ENCODE measurements around the gene AUTS2.

The AUTS2 gene

DNA sequence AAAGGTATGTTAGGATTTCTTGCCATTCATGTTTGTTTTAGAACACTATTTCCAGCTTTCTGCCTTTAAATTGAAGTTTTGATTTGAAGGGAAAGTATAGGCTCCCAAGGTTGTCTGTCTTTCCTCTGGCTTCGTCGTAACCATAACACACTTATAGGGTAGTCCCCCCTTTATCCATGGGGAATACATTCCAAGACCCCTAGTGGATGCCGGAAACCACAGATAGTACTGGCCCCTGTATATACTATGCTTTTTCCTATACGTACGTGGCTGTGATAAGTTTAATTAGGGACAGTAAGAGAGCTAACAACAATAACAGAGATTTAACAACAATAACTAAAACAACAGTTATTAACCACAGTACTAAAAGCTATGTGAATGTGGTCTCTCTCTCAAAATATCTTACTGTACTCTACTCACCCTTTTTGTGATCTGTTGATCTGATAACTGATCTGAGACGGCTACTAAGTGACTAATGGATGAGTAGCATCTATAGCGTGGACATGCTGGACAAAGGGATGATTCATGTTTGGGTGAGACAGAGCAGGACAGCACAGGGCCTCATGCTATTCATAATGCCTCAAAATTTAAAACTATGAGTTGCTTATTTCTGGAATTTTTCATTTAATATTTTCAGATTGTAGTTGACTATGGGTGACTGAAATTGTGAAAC, 273.1 kb downstream of the AUTS2 start:
- DNase-seq: no peak

DNA sequence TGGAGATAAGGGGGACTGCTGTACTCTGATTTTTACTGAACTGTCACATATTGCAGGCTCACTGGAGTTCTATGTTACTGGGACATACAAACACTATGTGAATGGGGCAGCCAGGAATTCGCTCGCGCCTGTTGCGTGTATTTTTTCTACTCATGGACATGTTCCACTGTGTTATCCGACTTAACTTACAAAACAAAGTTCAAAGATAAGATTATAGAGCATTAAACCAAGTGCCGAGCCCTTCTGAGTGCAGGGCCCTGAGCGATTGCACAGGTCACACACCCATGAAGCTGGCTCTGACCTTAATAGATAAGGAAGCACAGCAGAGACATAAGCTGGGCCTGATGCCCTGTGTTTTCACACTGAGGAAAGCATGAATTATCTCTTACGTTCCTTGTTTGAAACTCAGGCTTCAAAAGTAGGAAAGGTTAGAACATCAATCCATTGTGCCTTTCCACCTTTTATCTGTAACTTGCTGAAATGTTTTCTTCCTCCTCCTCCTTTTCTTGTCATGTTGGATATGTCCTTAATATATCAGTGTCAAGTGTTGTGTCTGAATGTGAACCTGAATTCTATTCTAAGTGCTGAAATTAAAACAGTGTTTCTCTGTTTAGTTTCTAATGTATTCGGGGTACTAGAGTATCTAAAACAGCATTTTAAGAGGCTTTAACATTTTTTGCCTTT, 273.8 kb downstream of the AUTS2 start:
- DNase-seq: no peak

DNA sequence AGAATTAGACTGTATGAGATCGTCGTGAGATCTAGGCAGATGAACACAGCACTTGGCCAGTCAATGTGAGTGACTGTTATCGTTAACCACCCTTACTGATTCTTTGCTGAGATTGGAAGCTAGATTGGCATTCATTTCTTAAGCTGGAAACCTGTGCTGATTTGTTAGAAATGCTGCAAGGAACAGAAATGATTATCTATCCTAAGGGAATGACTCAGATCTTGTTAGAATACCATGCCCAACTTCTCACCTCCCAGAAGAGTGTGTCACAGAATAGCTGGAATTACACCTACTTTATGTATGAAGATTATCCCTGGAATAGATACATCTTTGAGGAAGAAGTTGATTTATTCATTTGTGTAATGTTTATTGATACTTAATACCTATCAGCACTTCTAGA, 275.2 kb downstream of the AUTS2 start:
- no peak for DNase-seq

DNA sequence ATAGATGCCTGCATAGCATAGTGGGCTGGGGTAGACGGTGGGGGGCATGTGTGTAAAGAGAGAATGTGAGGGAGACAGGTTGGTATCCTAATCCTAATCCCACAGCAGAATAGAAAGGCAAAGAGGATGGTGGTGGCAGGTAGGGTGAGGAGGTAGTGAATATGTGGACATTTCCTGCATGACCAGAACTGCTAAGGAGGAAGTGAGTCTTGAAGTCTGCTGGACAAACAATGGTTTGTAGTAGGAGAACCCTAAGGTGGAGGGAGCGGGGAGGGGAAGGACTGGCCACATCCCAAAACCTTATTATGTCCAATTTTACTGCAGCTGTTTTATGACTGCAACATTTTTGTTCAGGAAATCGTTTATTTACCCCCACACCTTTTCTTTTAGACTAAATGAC, 279.7 kb downstream of the AUTS2 start:
- DNase-seq: no peak

DNA sequence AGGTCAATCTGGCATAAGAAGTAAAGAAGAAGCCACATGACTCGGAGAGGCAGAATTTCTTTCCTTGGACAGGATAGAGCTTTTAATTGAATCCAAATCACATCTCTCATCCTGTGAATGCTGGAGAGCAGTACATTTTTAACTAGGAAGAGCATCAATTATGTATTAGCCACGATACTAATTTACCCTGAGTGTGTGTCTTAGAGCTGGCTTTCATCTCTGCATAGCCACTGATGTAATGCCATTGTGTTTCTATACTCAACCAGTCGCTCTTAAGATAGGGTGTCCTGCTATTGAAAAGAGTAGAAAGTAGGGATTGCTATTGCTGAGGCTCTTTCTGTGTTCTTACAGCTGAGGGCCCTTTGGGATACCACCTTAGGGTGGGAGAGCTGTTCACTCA, 280.3 kb downstream of the AUTS2 start:
- no peak for DNase-seq

DNA sequence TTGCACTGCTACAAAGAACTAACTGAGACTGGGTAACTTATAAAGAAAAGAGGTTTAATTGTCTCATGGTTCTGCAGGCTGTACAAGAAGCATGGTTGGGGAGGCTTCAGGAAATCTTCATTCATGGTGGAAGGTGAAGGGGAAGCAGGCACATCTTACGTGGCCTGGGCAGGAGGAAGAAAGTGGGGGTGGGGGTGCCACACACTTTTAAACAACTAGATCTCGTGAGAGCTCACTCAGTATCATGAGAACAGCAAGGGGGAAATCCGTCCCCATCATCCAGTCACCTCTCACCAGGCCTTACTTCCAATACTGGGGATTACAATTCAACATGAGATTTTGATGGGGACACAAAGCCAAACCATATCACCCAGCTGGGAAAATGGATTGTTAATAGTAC, 281.7 kb downstream of the AUTS2 start:
- DNase-seq: no peak

DNA sequence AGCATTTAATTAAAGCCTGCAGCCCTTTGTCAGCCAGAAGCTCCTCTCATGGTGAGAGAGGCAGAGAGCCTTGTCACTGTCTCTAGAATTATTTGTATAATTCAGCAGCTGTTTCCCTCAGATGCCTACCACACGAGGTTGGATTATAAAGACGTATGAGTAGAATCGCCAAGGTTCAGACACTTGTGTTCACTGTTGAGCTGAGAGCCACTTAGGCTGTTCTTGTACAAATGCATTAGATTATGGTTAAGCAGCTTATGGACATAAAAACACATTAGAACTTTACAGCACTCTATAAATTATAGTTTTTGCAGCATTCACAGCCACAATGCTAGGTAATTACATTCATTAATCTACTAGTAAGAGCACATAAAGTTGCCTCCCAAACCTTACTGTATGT, 282.6 kb downstream of the AUTS2 start:
- DNase-seq: peak; percentile 35

DNA sequence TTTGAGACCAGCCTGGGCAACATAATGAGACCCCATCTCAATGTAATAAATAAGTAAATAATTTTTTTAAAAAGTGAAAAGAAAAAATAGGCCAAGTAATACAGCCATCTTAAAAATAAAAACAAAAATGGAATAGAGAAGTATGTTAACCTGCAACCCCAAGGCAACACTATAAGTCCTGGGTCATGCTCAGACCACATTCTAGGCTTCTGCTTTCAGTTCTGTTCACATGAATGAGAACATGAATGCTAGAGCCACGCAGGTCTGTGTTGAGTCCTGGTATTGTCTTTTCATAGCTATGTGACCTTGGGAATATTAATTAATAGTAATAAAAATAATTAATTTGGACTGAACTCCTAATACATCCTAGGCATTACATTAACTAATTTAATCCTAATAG, 284.0 kb downstream of the AUTS2 start:
- DNase-seq: no peak

DNA sequence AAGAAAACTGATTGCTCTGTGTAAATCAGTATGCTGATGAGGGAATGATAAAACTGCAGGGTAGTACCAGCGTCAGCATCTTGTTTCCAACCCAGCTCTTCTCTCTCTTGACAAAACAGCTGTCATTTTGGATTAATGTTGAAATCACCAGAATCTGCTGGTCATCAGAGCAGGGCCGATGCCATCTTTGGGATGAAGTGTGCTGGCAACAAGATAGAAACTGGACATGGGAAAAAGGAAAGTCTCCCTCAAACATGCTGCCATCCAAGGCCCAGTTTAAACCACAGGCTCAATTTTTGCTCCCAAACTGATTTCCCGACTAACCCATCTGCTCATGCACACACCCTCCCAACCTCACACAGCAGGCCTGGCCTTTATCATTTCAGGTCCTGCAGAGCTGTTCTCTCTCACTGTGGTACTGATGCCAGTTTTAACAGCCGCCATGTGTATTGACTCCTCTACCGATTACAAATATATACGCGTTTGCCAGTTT, 285.2 kb downstream of the AUTS2 start:
- DNase-seq: no peak

DNA sequence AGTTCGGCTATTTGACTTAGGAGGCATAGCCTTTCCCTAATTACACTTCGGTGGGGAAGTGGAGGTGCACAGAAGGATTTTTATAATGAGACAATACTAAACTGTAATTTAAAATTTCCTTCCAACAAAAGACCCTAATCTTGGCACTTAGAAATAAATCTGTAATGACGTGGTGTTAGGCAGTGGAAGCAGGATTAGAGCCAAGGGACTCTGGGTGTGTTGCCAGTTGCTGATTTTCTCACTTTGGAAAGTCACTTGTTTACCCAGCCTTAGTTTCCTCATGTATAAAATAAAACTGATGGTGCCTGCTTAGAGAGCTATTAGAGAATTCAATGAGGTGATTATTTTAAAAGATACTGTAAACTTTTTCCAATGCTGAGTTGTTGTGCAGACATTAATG, 287.2 kb downstream of the AUTS2 start:
- no peak for DNase-seq

DNA sequence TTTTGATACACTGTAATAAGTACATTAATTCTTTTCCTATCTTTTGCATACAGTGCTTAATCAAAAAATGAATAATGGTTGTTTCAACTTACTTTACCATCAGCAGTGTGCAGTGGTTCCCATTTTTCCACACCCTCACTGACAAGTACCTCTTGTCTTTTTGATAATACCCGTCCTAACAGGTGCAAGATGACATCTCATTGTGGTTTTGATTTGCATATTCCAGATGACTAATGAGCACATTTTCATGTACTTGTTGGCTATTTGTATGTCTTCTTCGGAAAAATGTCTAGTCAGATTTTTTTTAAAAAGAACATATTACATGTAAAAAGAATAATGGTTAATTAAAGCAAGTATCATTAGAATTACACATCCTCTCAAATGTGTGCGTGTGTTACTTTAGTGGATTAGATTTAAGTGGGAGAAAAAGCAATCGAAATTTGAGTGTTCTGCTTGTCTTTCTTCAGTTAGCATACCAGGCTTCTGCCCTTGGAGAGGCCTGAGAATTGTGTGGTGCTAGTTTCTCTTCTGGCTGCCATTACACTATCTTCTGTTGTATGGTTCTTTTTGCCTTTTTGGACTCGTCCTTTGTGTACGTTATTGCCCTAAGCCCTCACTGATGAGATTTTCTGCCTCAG, 291.2 kb downstream of the AUTS2 start:
- no peak for DNase-seq

DNA sequence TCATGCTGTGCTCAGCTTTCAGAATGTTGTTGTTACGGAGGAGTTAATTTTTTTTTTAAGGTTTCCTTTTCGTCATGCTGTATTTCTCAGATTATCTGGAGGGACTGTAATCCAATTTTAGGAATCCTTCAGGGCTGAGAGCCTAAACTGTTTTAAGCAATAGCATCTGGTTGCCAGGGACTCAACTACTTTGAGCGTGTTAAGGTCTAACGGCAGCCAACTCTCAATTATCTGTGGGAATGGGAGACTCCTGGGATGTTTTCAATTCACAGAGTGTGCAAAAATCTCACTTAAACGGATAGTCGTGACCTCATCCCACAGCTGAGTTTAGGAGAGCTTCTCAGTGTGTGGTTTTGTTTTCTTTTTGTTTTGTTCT, 291.7 kb downstream of the AUTS2 start:
- no peak for DNase-seq

DNA sequence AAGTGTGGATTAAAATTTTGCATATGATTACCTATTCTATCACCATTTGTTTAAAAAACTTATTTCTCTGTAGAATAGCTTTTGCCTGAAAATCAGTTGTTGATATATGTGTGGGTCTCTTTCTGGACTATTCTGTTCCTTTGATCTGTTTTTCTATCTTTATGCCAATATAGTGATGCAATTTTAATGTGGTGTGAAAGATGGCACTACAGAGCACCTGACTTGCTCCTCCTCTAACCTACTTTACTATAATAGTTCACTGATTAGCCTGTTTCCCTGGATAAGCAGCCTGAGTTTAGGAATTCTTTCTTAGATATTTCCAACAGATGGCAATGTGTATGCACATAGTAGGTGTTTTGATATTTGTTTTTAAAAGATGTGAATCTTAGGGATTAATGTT, 294.5 kb downstream of the AUTS2 start:
- no peak for DNase-seq

DNA sequence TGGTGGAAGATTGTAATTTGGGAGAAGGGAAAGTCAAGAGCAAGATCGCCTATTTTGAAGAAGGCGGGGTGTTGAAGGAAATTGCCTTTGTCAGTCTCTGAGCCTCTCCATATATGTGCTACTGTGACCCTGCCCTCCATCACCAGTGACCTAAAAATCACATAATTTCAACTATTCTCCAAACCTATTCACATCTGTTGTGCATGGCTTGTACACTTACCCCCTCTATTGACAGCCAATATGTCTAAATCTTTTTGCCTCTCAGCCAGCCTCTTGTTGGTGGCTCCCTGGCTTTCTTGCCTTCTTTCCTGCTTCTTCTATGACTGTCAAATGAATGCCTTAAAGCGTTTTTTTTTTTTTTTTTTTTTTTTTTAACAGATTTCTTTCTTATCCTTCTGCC, 295.6 kb downstream of the AUTS2 start:
- DNase-seq: no peak

DNA sequence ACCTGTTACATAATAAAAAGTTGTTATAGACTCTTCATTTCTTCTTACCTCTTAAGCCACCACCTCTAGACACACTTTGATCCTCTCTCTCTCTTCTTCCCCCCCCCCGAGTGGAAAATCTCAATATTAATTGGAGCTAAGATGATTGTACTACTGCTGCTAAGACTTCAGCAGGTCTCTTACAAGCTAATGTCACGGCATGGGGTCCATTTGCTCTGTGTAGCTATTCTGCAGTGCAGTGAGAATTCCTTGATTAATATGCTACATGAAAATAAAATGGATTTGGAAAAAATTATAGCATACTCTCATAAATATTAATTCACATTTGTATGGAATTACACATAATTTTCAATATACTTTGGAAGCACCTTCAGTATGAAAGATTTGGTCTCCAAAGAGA, 297.2 kb downstream of the AUTS2 start:
- DNase-seq: no peak

DNA sequence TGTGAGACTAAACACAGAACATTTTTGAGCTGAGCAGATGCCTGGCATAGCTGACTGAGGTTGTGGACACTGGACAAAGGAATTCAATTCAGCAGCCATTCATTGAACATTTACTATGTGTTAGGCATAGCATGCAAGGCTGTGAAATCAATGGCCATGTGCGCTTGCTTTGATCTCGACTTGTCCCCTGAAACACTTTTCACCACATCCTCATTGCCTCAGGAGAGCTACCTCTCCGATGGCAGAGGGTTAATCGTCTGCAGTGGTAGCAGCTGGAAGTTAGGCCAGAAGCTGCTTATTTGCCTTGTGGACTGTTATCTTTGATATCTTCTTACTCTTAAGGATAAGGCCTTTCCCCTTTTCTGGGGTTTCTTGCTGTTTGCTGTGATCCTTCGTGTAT, 297.8 kb downstream of the AUTS2 start:
- no peak for DNase-seq

DNA sequence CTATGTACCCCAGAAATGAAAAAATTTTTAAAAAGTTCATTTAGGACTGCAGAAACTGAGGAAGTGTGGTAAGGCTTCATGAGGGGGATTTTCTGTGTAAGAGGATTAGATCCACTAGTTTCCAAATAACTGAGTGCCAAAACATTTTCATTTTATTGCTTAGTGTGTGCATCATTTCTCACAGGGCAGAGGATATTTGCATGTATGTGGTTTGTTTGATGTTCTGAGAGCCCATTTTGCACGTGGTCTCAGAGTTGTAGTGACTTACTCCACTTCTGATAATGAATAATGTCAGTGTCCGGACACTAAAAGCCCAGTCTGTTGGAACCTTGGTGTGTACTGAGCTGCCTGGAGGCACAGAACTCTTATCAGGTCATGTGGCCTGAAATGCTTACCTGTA, 299.9 kb downstream of the AUTS2 start:
- DNase-seq: no peak

DNA sequence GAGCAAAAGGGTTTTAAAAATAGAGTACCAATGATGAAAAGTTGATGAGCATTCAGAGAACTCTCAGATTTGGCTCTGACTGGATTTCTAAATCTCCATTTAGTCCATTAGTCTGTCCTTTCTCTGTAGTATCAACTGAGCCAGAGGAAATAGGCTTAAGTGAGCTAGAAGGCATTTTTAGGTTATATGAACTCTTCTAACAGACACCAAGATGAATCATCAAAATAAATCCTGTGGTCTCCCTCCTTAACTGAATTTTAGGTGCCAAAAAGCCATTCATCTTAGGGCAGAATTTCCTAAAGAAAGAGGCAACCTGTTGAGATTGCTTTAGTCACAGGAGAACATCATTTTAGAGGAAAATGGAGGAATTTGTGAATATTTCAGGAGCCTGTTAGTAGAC, 305.1 kb downstream of the AUTS2 start:
- no peak for DNase-seq

DNA sequence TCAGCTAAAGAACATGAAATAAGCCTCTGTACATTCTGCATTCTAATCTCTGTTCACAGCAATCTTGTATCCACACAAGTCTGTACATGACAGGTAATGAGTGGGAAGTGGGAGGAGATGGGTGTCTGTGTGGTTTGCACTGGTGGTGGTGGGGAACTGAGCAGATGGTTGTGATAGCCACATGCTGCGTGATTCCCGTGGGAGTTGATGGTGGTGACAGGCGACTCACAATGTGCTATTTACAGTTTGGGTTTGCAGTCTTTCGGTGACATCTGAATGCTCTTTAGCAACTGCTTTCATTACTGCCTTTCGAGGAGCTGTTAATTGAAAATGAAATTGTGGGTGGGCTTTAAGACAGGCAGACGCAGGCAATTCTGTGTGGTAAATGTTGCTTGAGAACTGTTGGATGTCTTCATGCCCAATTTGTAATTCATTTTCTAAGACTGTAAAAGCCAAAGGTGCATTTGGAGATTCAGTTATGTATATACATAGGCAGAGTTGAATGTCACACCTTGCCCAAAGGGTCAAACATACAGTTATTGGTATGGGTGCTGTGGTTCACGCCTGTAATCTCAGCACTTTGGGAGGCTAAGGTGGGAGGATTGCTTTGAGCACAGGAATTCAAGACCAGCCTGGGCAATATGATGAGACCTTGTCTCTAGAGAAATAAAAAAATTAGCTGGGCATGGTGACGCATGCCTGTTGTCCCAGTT, 308.2 kb downstream of the AUTS2 start:
- DNase-seq: no peak

DNA sequence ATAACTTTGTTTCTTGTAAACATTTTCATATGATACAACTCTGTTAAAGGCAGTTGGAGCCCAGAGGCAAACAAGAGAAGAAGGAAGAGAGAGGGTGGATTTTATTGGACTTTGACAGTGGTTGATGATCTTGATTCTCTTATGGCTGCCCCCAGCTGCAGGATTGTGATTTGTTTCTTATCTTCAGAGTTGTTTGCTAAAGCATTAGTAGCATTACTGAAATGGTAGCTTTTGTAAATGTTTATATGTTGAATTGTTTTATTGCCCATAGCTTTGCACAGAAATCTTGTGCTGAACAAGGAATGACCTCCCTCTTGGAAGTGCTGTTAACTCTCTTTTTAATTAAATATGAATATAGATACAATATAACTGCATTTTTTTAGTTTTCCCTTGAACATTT, 309.4 kb downstream of the AUTS2 start:
- no peak for DNase-seq

DNA sequence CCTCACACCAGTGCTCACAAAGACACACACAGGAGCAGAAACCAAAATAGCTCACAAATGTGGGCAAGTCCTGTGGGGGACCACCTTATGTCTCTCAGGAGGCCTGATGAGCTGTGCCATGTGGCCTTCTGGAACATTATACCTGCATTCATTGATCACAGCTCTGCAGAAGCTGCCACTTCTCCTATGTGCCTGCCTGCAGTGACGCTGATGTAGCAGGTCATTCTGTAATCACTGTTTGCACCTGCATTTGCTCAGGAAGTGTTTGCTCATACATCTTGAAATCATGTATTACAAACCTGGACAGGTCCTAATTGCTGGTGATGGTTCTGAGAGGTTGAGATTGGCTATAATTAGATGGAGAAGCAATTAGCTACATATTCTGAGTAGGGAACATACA, 310.2 kb downstream of the AUTS2 start:
- peak; percentile 27 for DNase-seq

DNA sequence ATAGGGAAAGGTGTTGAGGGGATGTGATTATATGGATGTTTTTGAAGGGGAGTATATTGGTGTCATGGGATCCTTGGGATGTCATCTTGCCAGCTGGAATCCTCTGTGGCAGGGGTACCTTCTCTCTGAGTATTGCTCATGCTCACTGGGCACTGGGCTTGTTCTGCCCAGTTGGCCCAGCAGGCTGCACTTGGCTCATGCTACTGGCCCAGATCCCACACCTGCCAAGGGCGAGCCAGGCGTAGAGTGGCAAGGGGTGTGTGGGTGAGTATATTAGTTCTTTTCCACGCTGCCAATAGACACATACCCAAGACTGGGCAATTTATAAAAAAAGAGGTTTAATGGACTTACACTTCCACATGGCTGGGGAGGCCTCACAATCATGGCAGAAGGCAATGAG, 311.9 kb downstream of the AUTS2 start:
- no peak for DNase-seq

DNA sequence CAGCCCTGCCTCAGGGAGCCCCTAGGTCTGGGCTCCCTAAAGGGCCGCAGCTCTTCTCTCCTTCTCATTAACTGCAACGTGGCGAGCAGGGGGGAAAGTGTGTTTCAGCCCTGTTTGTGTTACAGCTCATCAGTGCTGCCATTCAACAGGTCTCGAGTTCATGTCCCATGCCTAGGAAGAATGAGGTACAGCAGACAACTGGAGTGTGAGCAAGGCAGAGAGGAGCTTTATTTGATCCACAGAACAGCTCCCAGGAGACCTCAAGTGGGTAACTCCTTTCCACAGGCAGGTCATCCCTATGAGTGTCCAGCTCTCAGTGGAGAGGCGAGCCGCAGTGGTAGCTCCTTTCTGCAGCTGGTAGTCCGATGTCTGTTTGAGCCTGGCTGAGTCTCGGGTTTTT, 313.1 kb downstream of the AUTS2 start:
- DNase-seq: no peak

DNA sequence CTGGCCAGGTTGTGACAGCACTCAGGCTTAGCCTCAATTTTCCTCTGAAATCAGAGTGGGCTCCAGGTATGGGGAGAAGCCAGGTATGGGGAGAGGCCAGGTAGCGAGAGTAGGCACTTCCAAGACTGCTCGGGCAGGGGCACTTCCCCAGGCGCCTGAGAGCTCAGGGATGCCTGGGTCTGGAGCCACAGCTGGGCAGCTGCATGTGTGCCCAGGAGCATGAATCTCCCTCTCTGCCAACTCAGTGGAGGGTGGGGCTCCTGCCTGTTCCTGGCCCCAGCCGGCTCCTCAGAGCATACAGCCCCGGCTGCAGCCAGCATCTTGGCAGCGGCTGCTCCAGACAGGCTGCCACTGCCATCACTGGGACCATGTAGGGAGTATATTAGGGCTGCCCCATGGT, 313.9 kb downstream of the AUTS2 start:
- DNase-seq: no peak

Measured in NCI-H510A (cell line).